A673 (cell line): Measurements from ENCODE around the gene CTNNA2. TPM values are rescaled to one million over a fixed set of nuclear protein-coding genes. Genes with fewer than 3 reads are reported as not detected.

Source experiments
- BruUV-seq: library from RNA; stranded (reverse); fragments of 400-500 nt; replicated peaks from 2 replicates; lab custom pipeline; 2021; lab: Mats Ljungman, UMichigan
- CTCF ChIA-PET: fragments of 300-600 bp; sonication (Branson Sonifier 250); formaldehyde crosslinking; loops from one replicate; lab custom pipeline; 2022; ENCODE audit warnings: antibody characterized with exemption; lab: Charles Lee
- POLR2A ChIA-PET: fragments of 300-600 bp; sonication (Branson Sonifier 250); formaldehyde crosslinking; loops from one replicate; lab custom pipeline; 2022; ENCODE audit warnings: antibody characterized with exemption; ENCODE audit not compliant: low non-redundant PET; lab: Charles Lee
- DNase-seq: peaks from one replicate; pipeline ENCODE4 v3.0.0-alpha.2; 2015; ENCODE audit warnings: low spot score
- H3K27ac ChIP-seq: fragments of 200-600 bp; sonication (generic); 2 replicates; pipeline ENCODE4 v1.5.1; 2016; ENCODE audit warnings: mixed run types, low read depth, mild to moderate bottlenecking, mixed read lengths, antibody characterized with exemption, low read length; ENCODE audit not compliant: poor library complexity, severe bottlenecking
- H3K27me3 ChIP-seq: fragments of 200-600 bp; sonication (generic); replicated peaks from 2 replicates; pipeline ENCODE4 v1.6.1; 2017; ENCODE audit warnings: mixed run types, low read depth, mild to moderate bottlenecking, mixed read lengths, antibody characterized with exemption, low read length; ENCODE audit not compliant: insufficient read depth, poor library complexity
- H3K36me3 ChIP-seq: fragments of 200-600 bp; sonication (generic); 2 replicates; pipeline ENCODE4 v1.6.1; 2016; ENCODE audit warnings: mixed run types, mild to moderate bottlenecking, mixed read lengths, antibody characterized with exemption, low read length; ENCODE audit not compliant: insufficient read depth, poor library complexity, severe bottlenecking
- H3K4me1 ChIP-seq: fragments of 200-600 bp; sonication (generic); 2 replicates; pipeline ENCODE4 v1.6.1; 2017; ENCODE audit warnings: mixed run types, mild to moderate bottlenecking, mixed read lengths, antibody characterized with exemption, low read length; ENCODE audit not compliant: insufficient read depth, poor library complexity, severe bottlenecking
- H3K4me3 ChIP-seq: fragments of 200-600 bp; sonication (generic); 2 replicates; pipeline ENCODE4 v1.5.1; 2016; ENCODE audit warnings: low read depth, mixed run types, mild to moderate bottlenecking, mixed read lengths, low read length; ENCODE audit not compliant: poor library complexity, severe bottlenecking
- H3K9me3 ChIP-seq: fragments of 200-600 bp; sonication (generic); 2 replicates; pipeline ENCODE4 v1.6.1; 2016; ENCODE audit warnings: mixed run types, low read depth, mild to moderate bottlenecking, mixed read lengths, antibody characterized with exemption, low read length; ENCODE audit not compliant: poor library complexity, severe bottlenecking
- CTCF ChIP-seq: fragments of 300-800, 200-600 bp; sonication (generic); conservative IDR thresholded peaks from 2 replicates; pipeline ENCODE4 v1.5.1; 2017; ENCODE audit warnings: low read depth, mild to moderate bottlenecking, antibody characterized with exemption, low read length, moderate library complexity, mixed read lengths
- EZH2 ChIP-seq: fragments of 200-600 bp; sonication (generic); IDR thresholded peaks from 2 replicates; pipeline ENCODE4 v1.6.1; 2017; ENCODE audit warnings: borderline replicate concordance, low read depth, mild to moderate bottlenecking, mixed read lengths, antibody characterized with exemption, low read length; ENCODE audit not compliant: poor library complexity, severe bottlenecking
- intact Hi-C: fragments of 100-400 bp; cut with micrococcal nuclease; formaldehyde crosslinking; loops from one replicate; pipeline ENCODE4 v1.10.0; 2022; ENCODE audit not compliant: unreplicated experiment
- total RNA-seq: library from RNA; stranded (reverse); gene quantifications from 2 replicates; pipeline ENCODE4 v1.2.3, GENCODE V29; 2021

CTNNA2 gene
- total RNA-seq, 1 experiment from 2014 or later = not detected

DNA sequence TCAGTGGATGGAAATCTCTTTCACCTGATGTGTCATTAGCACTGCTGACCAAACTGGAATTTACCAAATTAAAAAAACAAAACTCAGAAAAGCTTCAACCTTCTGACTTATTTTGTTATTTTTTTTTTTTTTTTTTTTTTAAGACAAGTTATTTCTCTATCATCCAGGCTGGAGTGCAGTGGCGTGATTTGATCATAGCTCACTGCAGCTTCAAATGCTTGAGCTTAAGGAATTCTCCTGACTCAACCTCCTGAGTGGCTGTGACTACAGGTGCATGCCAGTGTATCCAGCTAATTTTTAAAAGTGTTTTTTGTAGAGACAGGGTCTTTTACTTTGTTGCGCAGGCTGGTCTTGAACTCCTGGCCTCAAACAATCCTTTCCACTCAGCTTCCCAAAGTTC, 636.1 kb downstream of the CTNNA2 start:
- no peak for TF ChIP-seq EZH2
- TF ChIP-seq CTCF = no peak
- Histone ChIP-seq H3K36me3 (no peaks in the 10 kb centered on the region), H3K27ac (no peak overlapping the region), H3K27me3 (no peaks in the 10 kb centered on the region), H3K4me1 (no peaks in the 10 kb centered on the region), H3K4me3 (no peak overlapping the region), H3K9me3 (no peaks in the 10 kb centered on the region)
- BruUV-seq = no TSS peak
- ChIA-PET POLR2A (no interaction called here), CTCF (no interaction called here)
- no peak for DNase-seq
- intact Hi-C loops = no loop called here

DNA sequence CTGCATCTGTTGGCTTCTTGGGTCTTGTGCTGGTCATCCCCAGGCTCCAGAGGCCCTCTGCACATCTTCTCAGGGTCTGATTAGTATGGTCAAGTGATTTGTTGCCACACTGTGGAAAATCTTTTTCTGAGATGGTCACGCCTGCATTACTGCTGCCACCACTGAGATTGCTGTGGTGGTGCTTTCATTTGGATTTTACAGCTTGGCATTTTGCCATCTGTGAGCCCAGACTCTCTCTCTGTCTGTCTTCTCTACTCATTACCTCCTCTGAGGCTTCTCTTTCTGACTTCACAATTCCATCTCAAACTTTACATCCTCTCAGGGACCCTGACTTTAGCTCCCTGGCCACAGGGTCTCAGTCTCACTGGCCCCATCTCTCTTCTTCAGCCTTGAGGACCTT, 637.1 kb downstream of the CTNNA2 start:
- no peak for TF ChIP-seq EZH2
- TF ChIP-seq CTCF = no peak
- intact Hi-C loops = no loop called here
- no peaks in the 10 kb centered on the region for H3K27me3 ChIP-seq
- no peaks in the 10 kb centered on the region for H3K4me1 ChIP-seq
- H3K4me3 ChIP-seq = no peak overlapping the region
- no peak overlapping the region for H3K27ac ChIP-seq
- ChIA-PET POLR2A (no interaction called here), CTCF (no interaction called here)
- H3K36me3 ChIP-seq = no peaks in the 10 kb centered on the region
- peak; percentile 21 for DNase-seq
- H3K9me3 ChIP-seq = no peaks in the 10 kb centered on the region
- no TSS peak for BruUV-seq

- Histone ChIP-seq H3K27me3 (no peaks in the 10 kb centered on the region), H3K4me3 (no peak overlapping the region), H3K27ac (no peak overlapping the region), H3K4me1 (no peaks in the 10 kb centered on the region), H3K36me3 (no peaks in the 10 kb centered on the region), H3K9me3 (no peaks in the 10 kb centered on the region)
- intact Hi-C loops = no loop called here
- no TSS peak for BruUV-seq
- DNase-seq = no peak
- TF ChIP-seq EZH2 (no peak), CTCF (no peak)
- ChIA-PET CTCF (no interaction called here), POLR2A (no interaction called here)
These were observed 638.4 kb downstream of the CTNNA2 start for GRCh38 chr2:80151248-80151647.
